Measurements from ENCODE around the gene NEB.

NEB gene

GRCh38 chr2:151733771-151734672 lies at the start of gene NEB:
Gene NEB (minus strand): TSS chr2:151734476. CDS start chr2:151733156, 1,320 bp downstream.
- DNase-seq: no peak

GRCh38 chr2:151783133-151783520 lies 48.9 kb upstream of the NEB start:
- no peak for DNase-seq

GRCh38 chr2:151782378-151783132 lies 48.3 kb upstream of the NEB start:
- no peak for DNase-seq

- no peak for DNase-seq
Measured at GRCh38 chr2:151781642-151782041, 47.4 kb upstream of the NEB start.

- DNase-seq: no peak
Measured at GRCh38 chr2:151780938-151781337, 46.7 kb upstream of the NEB start.

GRCh38 chr2:151777935-151778334 lies 43.7 kb upstream of the NEB start:
- DNase-seq: no peak

GRCh38 chr2:151777487-151777886 lies 43.2 kb upstream of the NEB start:
- no peak for DNase-seq

- no peak for DNase-seq
Measured at GRCh38 chr2:151776367-151776766, 42.1 kb upstream of the NEB start.

GRCh38 chr2:151775057-151775740 lies 40.9 kb upstream of the NEB start:
- no peak for DNase-seq

GRCh38 chr2:151774506-151774905 lies 40.2 kb upstream of the NEB start:
- DNase-seq: no peak

- no peak for DNase-seq
Measured at GRCh38 chr2:151771599-151772358, 37.5 kb upstream of the NEB start.

GRCh38 chr2:151770995-151771394 lies 36.7 kb upstream of the NEB start:
- no peak for DNase-seq

GRCh38 chr2:151769606-151770005 lies 35.3 kb upstream of the NEB start:
- no peak for DNase-seq

- DNase-seq: no peak
Measured at GRCh38 chr2:151767536-151767935, 33.3 kb upstream of the NEB start.

GRCh38 chr2:151766437-151767153 lies 32.3 kb upstream of the NEB start:
- no peak for DNase-seq

- no peak for DNase-seq
Measured at GRCh38 chr2:151765760-151766410, 31.6 kb upstream of the NEB start.

- no peak for DNase-seq
Measured at GRCh38 chr2:151762694-151763093, 28.4 kb upstream of the NEB start.

GRCh38 chr2:151761687-151762086 lies 27.4 kb upstream of the NEB start:
- no peak for DNase-seq

GRCh38 chr2:151761193-151761592 lies 26.9 kb upstream of the NEB start:
- no peak for DNase-seq

- DNase-seq: no peak
Measured at GRCh38 chr2:151760139-151760650, 25.9 kb upstream of the NEB start.

GRCh38 chr2:151758744-151759143 lies 24.5 kb upstream of the NEB start:
- DNase-seq: no peak
